Ectodermal cell (in vitro differentiated cells): Measurements from ENCODE around the gene SRGAP2B.
"Not testable (repeated sequence)": the region's sequence is repeated elsewhere in the genome, so short reads cannot be mapped to it uniquely, and the experiment has no call there.

Experiments
- H3K27ac ChIP-seq: 2 replicates; pipeline ENCODE4 v1.7.0; 2013; ENCODE audit warnings: mild to moderate bottlenecking, low read depth, low read length; ENCODE audit not compliant: insufficient read depth, poor library complexity, severe bottlenecking
- H3K27me3 ChIP-seq: 2 replicates; pipeline ENCODE4 v1.7.0; 2013; ENCODE audit warnings: mild to moderate bottlenecking, low read length; ENCODE audit not compliant: insufficient read depth, control insufficient read depth, poor library complexity, severe bottlenecking
- H3K36me3 ChIP-seq: one replicate; pipeline ENCODE4 v1.7.0; 2013; ENCODE audit warnings: low read length; ENCODE audit not compliant: control insufficient read depth, insufficient read depth
- H3K4me1 ChIP-seq: one replicate; pipeline ENCODE4 v1.7.0; 2013; ENCODE audit warnings: low read length; ENCODE audit not compliant: control insufficient read depth, insufficient read depth
- H3K4me3 ChIP-seq: 2 replicates; pipeline ENCODE4 v1.7.0; 2013; ENCODE audit warnings: low read depth, low read length, control low read depth; ENCODE audit not compliant: insufficient read depth
- H3K9me3 ChIP-seq: 2 replicates; pipeline ENCODE4 v1.7.0; 2013; ENCODE audit warnings: mild to moderate bottlenecking, low read length, moderate library complexity; ENCODE audit not compliant: control insufficient read depth
- WGBS, 2 experiments: methylation state at CpG; one replicate each; pipeline ENCODE4 v1.1.7; 2013; ENCODE audit warnings: missing lambda C conversion rate in 2 of 2; 5-methylcytosine and 5-hydroxymethylcytosine counted together

Gene SRGAP2B

GRCh38 chr1:145122344-145123061 lies 27.4 kb upstream of the SRGAP2B start:
- H3K4me1 ChIP-seq, H3K9me3 ChIP-seq, H3K27ac ChIP-seq, H3K4me3 ChIP-seq, H3K27me3 ChIP-seq, H3K36me3 ChIP-seq: not testable (repeated sequence)
- WGBS, 2 experiments, result no CpG with 5 or more reads among the region's 7 CpGs

- H3K36me3 ChIP-seq, H3K27me3 ChIP-seq, H3K9me3 ChIP-seq, H3K4me3 ChIP-seq, H3K4me1 ChIP-seq, H3K27ac ChIP-seq: not testable (repeated sequence)
- WGBS, 2 experiments, result no CpG with 5 or more reads among the region's 3 CpGs
These were observed 24.7 kb upstream of the SRGAP2B start for GRCh38 chr1:145119842-145120241.

GRCh38 chr1:145115587-145116493 lies 20.7 kb upstream of the SRGAP2B start:
- no CpG with 5 or more reads among the region's 6 CpGs for WGBS, 2 experiments
- not testable (repeated sequence) for H3K9me3 ChIP-seq, H3K4me1 ChIP-seq, H3K36me3 ChIP-seq, H3K4me3 ChIP-seq, H3K27ac ChIP-seq, H3K27me3 ChIP-seq

- no CpG with 5 or more reads among the region's 1 CpG for WGBS, 2 experiments
These were observed 19.5 kb upstream of the SRGAP2B start for GRCh38 chr1:145114560-145115057.

GRCh38 chr1:145112703-145113102 lies 17.6 kb upstream of the SRGAP2B start:
- H3K9me3 ChIP-seq, H3K27me3 ChIP-seq, H3K4me1 ChIP-seq, H3K27ac ChIP-seq, H3K4me3 ChIP-seq, H3K36me3 ChIP-seq: not testable (repeated sequence)
- WGBS, 2 experiments, result no CpG with 5 or more reads among the region's 3 CpGs

More at GRCh38 chr1:145114560-145115057, 19.5 kb upstream of the SRGAP2B start:
- not testable (repeated sequence) for H3K27me3 ChIP-seq, H3K9me3 ChIP-seq, H3K27ac ChIP-seq, H3K36me3 ChIP-seq, H3K4me1 ChIP-seq, H3K4me3 ChIP-seq

- not testable (repeated sequence) for H3K27me3 ChIP-seq, H3K9me3 ChIP-seq, H3K4me1 ChIP-seq, H3K4me3 ChIP-seq, H3K36me3 ChIP-seq, H3K27ac ChIP-seq
- no CpG with 5 or more reads among the region's 3 CpGs for WGBS, 2 experiments
These were observed 16.5 kb upstream of the SRGAP2B start for GRCh38 chr1:145111674-145112073.

GRCh38 chr1:145103294-145103693 lies 8.2 kb upstream of the SRGAP2B start:
- H3K9me3 ChIP-seq, H3K4me3 ChIP-seq, H3K27ac ChIP-seq, H3K36me3 ChIP-seq, H3K4me1 ChIP-seq, H3K27me3 ChIP-seq: not testable (repeated sequence)
- no CpG with 5 or more reads among the region's 2 CpGs for WGBS, 2 experiments

- WGBS, 2 experiments, result no CpG with 5 or more reads among the region's 1 CpG
- not testable (repeated sequence) for H3K4me1 ChIP-seq, H3K27me3 ChIP-seq, H3K9me3 ChIP-seq, H3K36me3 ChIP-seq, H3K27ac ChIP-seq, H3K4me3 ChIP-seq
These were observed 6.6 kb upstream of the SRGAP2B start for GRCh38 chr1:145101725-145102124.

GRCh38 chr1:145094655-145095211 lies 395 bp downstream of the SRGAP2B start:
- H3K36me3 ChIP-seq, H3K9me3 ChIP-seq, H3K4me1 ChIP-seq, H3K27me3 ChIP-seq, H3K27ac ChIP-seq: not testable (repeated sequence)
- peak overlapping the region; percentile 23 for H3K4me3 ChIP-seq
- 0 to 1% methylated on average over 9 to 11 of the region's 46 CpGs for WGBS, 2 experiments

- H3K9me3 ChIP-seq, H3K36me3 ChIP-seq, H3K27ac ChIP-seq, H3K27me3 ChIP-seq, H3K4me1 ChIP-seq: not testable (repeated sequence)
- 0 to 2% methylated on average over 17 to 20 of the region's 47 CpGs for WGBS, 2 experiments
- H3K4me3 ChIP-seq, result peak overlapping the region; percentile 26
These were observed 1.5 kb downstream of the SRGAP2B start for GRCh38 chr1:145093517-145094149.
